OCI-LY1 (cell line): ENCODE data around the gene ABLIM2.

ENCODE experiments used
- H2AFZ ChIP-seq: fragments of 200-600 bp; sonication (generic), shearing (Covaris generic); 2 replicates; pipeline ENCODE4 v1.6.0; 2014; ENCODE audit warnings: antibody characterized with exemption, mild to moderate bottlenecking, low read length
- H3F3A ChIP-seq: fragments of 200-600 bp; sonication (generic), shearing (Covaris generic); 2 replicates; pipeline ENCODE4 v1.6.0; 2014; ENCODE audit warnings: mild to moderate bottlenecking, antibody characterized with exemption, low read length, moderate library complexity; ENCODE audit not compliant: insufficient read depth
- H3K27ac ChIP-seq: fragments of 200-600 bp; sonication (generic); 2 replicates; pipeline ENCODE4 v1.5.1; 2014; ENCODE audit warnings: low read length, mixed run types, mild to moderate bottlenecking, low read depth; ENCODE audit not compliant: poor library complexity, severe bottlenecking
- H3K27me3 ChIP-seq: fragments of 200-600 bp; sonication (generic); 2 replicates; pipeline ENCODE4 v1.6.0; 2014; ENCODE audit warnings: antibody characterized with exemption, mild to moderate bottlenecking, low read length, moderate library complexity; ENCODE audit not compliant: insufficient read depth
- H3K36me3 ChIP-seq: fragments of 200-600 bp; sonication (generic); 2 replicates; pipeline ENCODE4 v1.6.1; 2014; ENCODE audit warnings: mild to moderate bottlenecking, antibody characterized with exemption, low read length, moderate library complexity, mixed read lengths; ENCODE audit not compliant: insufficient read depth
- H3K4me1 ChIP-seq: fragments of 200-600 bp; sonication (generic); 2 replicates; pipeline ENCODE4 v1.5.1; 2014; ENCODE audit warnings: mild to moderate bottlenecking, low read length, moderate library complexity; ENCODE audit not compliant: insufficient read depth, severe bottlenecking
- H3K4me2 ChIP-seq: fragments of 200-600 bp; sonication (generic), shearing (Covaris generic); 2 replicates; pipeline ENCODE4 v1.6.1; 2014; ENCODE audit warnings: low read length
- H3K4me3 ChIP-seq: fragments of 200-600 bp; sonication (generic); 2 replicates; pipeline ENCODE4 v1.5.1; 2014; ENCODE audit warnings: low read length, low read depth, mild to moderate bottlenecking, mixed read lengths; ENCODE audit not compliant: poor library complexity, severe bottlenecking
- H3K79me2 ChIP-seq: fragments of 200-600 bp; shearing (Covaris generic); 2 replicates; pipeline ENCODE4 v1.6.1; 2016; ENCODE audit warnings: mixed run types, low read length, mixed read lengths; ENCODE audit not compliant: insufficient read depth
- H3K9ac ChIP-seq: fragments of 200-600 bp; sonication (generic), shearing (Covaris generic); 2 replicates; pipeline ENCODE4 v1.6.1; 2014; ENCODE audit warnings: mild to moderate bottlenecking, low read length, mixed read lengths
- H3K9me2 ChIP-seq: fragments of 200-600 bp; sonication (generic), shearing (Covaris generic); 2 replicates; pipeline ENCODE4 v1.6.1; 2014; ENCODE audit warnings: low read depth, mild to moderate bottlenecking, low read length, mixed read lengths
- H3K9me3 ChIP-seq: fragments of 200-600 bp; shearing (Covaris generic); 2 replicates; pipeline ENCODE4 v1.6.1; 2014; ENCODE audit warnings: low read length, mixed read lengths
- H4K20me1 ChIP-seq: fragments of 200-600 bp; sonication (generic), shearing (Covaris generic); 2 replicates; pipeline ENCODE4 v1.6.0; 2016; ENCODE audit warnings: mild to moderate bottlenecking, low read length; ENCODE audit not compliant: insufficient read depth
- EZH2 ChIP-seq: fragments of 200-600 bp; sonication (generic), shearing (Covaris generic); IDR thresholded peaks from 2 replicates; pipeline ENCODE4 v1.8.0; 2017; ENCODE audit warnings: borderline replicate concordance, mixed run types, mild to moderate bottlenecking, antibody characterized with exemption, low read length, moderate library complexity, mixed read lengths
- TF ChIP-seq, protein P1 (sequence below): fragments of 200-600 bp; sonication (generic), shearing (Covaris generic); IDR thresholded peaks from 2 replicates; pipeline ENCODE4 v1.5.1; 2017; ENCODE audit warnings: mild to moderate bottlenecking, antibody characterized with exemption, low read length, moderate library complexity, mixed read lengths

Gene ABLIM2

DNA sequence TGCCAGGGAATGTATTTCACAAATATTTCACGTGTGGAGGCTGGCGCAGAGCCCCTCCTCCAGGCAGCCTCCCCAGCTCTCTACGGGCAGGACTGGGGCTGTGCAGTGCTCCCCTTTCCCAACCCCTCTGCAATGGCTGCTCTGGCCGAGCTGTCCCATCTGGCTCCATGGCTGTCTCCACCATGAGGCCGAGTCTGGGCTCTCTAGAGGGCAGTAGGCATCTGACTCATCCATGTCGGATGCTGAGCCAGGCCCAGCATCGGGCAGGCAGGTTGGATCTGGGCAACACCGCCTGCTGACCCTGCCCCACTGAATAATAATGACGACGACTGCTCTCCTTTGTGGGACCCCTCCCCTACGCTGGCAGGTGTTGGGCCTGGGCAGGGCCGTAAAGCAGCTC lies 29.5 kb upstream of the ABLIM2 start:
- no peaks in the 10 kb centered on the region for H3K9me3 ChIP-seq
- no peaks in the 10 kb centered on the region for H3K27me3 ChIP-seq
- no peak for TF ChIP-seq EZH2
- TF ChIP-seq, protein P1, sequence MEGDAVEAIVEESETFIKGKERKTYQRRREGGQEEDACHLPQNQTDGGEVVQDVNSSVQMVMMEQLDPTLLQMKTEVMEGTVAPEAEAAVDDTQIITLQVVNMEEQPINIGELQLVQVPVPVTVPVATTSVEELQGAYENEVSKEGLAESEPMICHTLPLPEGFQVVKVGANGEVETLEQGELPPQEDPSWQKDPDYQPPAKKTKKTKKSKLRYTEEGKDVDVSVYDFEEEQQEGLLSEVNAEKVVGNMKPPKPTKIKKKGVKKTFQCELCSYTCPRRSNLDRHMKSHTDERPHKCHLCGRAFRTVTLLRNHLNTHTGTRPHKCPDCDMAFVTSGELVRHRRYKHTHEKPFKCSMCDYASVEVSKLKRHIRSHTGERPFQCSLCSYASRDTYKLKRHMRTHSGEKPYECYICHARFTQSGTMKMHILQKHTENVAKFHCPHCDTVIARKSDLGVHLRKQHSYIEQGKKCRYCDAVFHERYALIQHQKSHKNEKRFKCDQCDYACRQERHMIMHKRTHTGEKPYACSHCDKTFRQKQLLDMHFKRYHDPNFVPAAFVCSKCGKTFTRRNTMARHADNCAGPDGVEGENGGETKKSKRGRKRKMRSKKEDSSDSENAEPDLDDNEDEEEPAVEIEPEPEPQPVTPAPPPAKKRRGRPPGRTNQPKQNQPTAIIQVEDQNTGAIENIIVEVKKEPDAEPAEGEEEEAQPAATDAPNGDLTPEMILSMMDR = no peak

DNA sequence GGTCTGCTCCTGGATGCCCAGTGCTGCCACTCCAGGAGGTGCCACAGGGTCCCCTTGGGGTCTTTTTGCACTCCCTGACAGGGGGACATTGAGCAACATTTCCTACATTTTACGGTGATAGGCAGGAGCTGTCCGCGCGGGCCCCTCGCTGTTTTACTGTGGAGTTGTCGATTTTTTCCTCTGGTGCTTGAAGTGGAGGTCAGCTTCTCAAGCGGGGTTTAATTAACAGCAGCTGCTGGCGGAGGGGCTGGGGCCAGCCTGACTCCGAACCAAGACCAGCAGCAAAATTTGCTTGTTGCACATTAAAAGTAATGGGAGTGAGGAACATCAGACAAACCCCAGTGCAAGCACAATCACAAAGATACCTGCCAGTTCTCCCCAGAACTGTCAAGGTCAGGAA lies 27.3 kb upstream of the ABLIM2 start:
- H3K9me2 ChIP-seq = no peaks in the 10 kb centered on the region
- H3K27ac ChIP-seq = no peak overlapping the region
- no peaks in the 10 kb centered on the region for H4K20me1 ChIP-seq
- TF ChIP-seq, protein P1 = no peak
- no peak for TF ChIP-seq EZH2
- no peak overlapping the region for H3K4me3 ChIP-seq
- no peaks in the 10 kb centered on the region for H3K4me1 ChIP-seq
- H3K27me3 ChIP-seq = no peaks in the 10 kb centered on the region
- H3K36me3 ChIP-seq = no peaks in the 10 kb centered on the region
- no peak overlapping the region for H3K4me2 ChIP-seq
- H3F3A ChIP-seq = no peaks in the 10 kb centered on the region
- H2AFZ ChIP-seq = no peak overlapping the region
- no peak overlapping the region for H3K9ac ChIP-seq
- no peaks in the 10 kb centered on the region for H3K9me3 ChIP-seq
- no peaks in the 10 kb centered on the region for H3K79me2 ChIP-seq

More for the DNA sequence above, 29.5 kb upstream of the ABLIM2 start:
- Histone ChIP-seq H3K27ac (no peak overlapping the region), H3K79me2 (no peaks in the 10 kb centered on the region), H3K4me2 (no peak overlapping the region), H3F3A (no peaks in the 10 kb centered on the region), H2AFZ (no peak overlapping the region), H3K4me1 (no peaks in the 10 kb centered on the region), H3K36me3 (no peaks in the 10 kb centered on the region), H3K9me2 (no peaks in the 10 kb centered on the region), H3K4me3 (no peak overlapping the region), H4K20me1 (no peaks in the 10 kb centered on the region), H3K9ac (no peak overlapping the region)

DNA sequence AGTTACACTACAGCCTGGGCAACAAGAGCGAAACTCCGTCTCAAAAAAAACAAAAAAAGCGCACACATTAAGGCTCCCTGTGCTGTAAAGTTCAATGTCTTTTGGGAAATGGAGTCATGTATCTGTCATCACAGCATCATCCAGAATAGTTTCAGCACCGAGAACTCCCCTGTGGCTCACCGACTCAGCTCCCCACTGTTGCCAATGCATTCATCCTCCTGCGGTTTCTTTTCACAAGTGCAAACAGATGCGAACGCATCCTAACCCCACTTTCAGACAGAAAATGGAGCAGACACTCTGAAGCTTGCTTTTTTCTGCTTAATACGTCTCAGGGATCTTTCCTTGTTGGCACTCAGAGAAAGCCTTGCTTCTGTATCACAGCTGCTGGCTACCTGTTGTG lies 26.7 kb upstream of the ABLIM2 start:
- H3K27me3 ChIP-seq = no peaks in the 10 kb centered on the region
- H3K4me3 ChIP-seq = no peak overlapping the region
- TF ChIP-seq, protein P1 = no peak
- no peak for TF ChIP-seq EZH2
- no peaks in the 10 kb centered on the region for H3F3A ChIP-seq
- no peaks in the 10 kb centered on the region for H3K79me2 ChIP-seq
- no peaks in the 10 kb centered on the region for H4K20me1 ChIP-seq
- no peaks in the 10 kb centered on the region for H3K4me1 ChIP-seq
- H3K27ac ChIP-seq = no peak overlapping the region
- H2AFZ ChIP-seq = no peak overlapping the region
- no peaks in the 10 kb centered on the region for H3K36me3 ChIP-seq
- H3K9ac ChIP-seq = no peak overlapping the region
- H3K9me2 ChIP-seq = no peaks in the 10 kb centered on the region
- no peak overlapping the region for H3K4me2 ChIP-seq
- no peaks in the 10 kb centered on the region for H3K9me3 ChIP-seq
